HEK293 (cell line): ENCODE data around the gene ALDOC.
"Not testable (repeated sequence)": the region's sequence is repeated elsewhere in the genome, so short reads cannot be mapped to it uniquely, and the experiment has no call there.

Experiments used
- CTCF ChIA-PET: fragments of 350-600 bp; formaldehyde crosslinking; extraction: SDS; loops from one replicate; lab custom pipeline; 2021; ENCODE audit warnings: antibody characterized with exemption; lab: Yijun Ruan, JAX
- POLR2A ChIA-PET: fragments of 300-600 bp; formaldehyde crosslinking; extraction: SDS; loops from one replicate; lab custom pipeline; 2020; ENCODE audit warnings: antibody characterized with exemption, inconsistent platforms; lab: Yijun Ruan, JAX
- H3K27ac ChIP-seq: fragments of 200-500 bp; sonication (Bioruptor generic); 2 replicates; pipeline ENCODE4 v1.5.1; 2014; ENCODE audit warnings: low read depth, low read length, control low read depth, inconsistent platforms; ENCODE audit errors: extremely low read depth
- H3K36me3 ChIP-seq, 2 experiments: fragments of 200-500 bp in 1 of 2; sonication (Bioruptor generic) in 1 of 2; 1 replicate in 1 of 2; 2 replicates in 1 of 2; pipeline ENCODE4 v1.5.1; 2014 to 2017; ENCODE audit warnings: inconsistent platforms in 2 of 2, low read length in 2 of 2; ENCODE audit not compliant: control insufficient read depth in 2 of 2, insufficient read depth in 1 of 2
- H3K4me1 ChIP-seq: fragments of 200-500 bp; sonication (Bioruptor generic); 2 replicates; pipeline ENCODE4 v1.5.1; 2014; ENCODE audit warnings: mild to moderate bottlenecking, low read length, inconsistent platforms; ENCODE audit not compliant: control insufficient read depth, insufficient read depth
- H3K4me3 ChIP-seq: 2 replicates; pipeline ENCODE4 v1.5.1; 2011; ENCODE audit warnings: low read depth, mild to moderate bottlenecking, control low read depth, low read length, moderate library complexity
- H3K9me3 ChIP-seq: fragments of 200-500 bp; sonication (Bioruptor generic); 2 replicates; pipeline ENCODE4 v1.5.1; 2014; ENCODE audit warnings: low read depth, low read length, inconsistent platforms; ENCODE audit not compliant: control insufficient read depth, insufficient read depth
- BCL11A ChIP-seq: fragments of 450-650 bp; formaldehyde crosslinking; IDR thresholded peaks from 2 replicates; pipeline ENCODE4 v1.5.1; 2016; ENCODE audit warnings: low read depth, missing biosample characterization, missing genetic modification characterization
- FEZF1 ChIP-seq: fragments of 450-650 bp; formaldehyde crosslinking; IDR thresholded peaks from 2 replicates; pipeline ENCODE4 v1.5.1; 2016; ENCODE audit warnings: missing biosample characterization, missing genetic modification characterization
- KLF10 ChIP-seq: fragments of 450-650 bp; IDR thresholded peaks from 2 replicates; pipeline ENCODE4 v1.5.1; 2018; ENCODE audit warnings: missing biosample characterization, mild to moderate bottlenecking, missing genetic modification characterization
- KLF7 ChIP-seq: fragments of 450-650 bp; formaldehyde crosslinking; IDR thresholded peaks from 2 replicates; pipeline ENCODE4 v1.5.1; 2016; ENCODE audit warnings: missing biosample characterization, missing genetic modification characterization, borderline replicate concordance
- MYNN ChIP-seq: fragments of 450-650 bp; formaldehyde crosslinking; IDR thresholded peaks from 2 replicates; pipeline ENCODE4 v1.5.1; 2016; ENCODE audit warnings: missing biosample characterization, missing genetic modification characterization, borderline replicate concordance
- SALL2 ChIP-seq: fragments of 450-650 bp; formaldehyde crosslinking; IDR thresholded peaks from 2 replicates; pipeline ENCODE4 v1.5.0; 2017; ENCODE audit warnings: missing biosample characterization, mild to moderate bottlenecking, missing genetic modification characterization, borderline replicate concordance
- SCRT1 ChIP-seq: fragments of 450-650 bp; formaldehyde crosslinking; IDR thresholded peaks from 2 replicates; pipeline ENCODE4 v1.5.1; 2016; ENCODE audit warnings: missing biosample characterization, missing genetic modification characterization, borderline replicate concordance
- ZBTB48 ChIP-seq: fragments of 450-650 bp; formaldehyde crosslinking; IDR thresholded peaks from 2 replicates; pipeline ENCODE4 v1.5.1; 2016; ENCODE audit warnings: missing biosample characterization, missing genetic modification characterization
- ZFP3 ChIP-seq: fragments of 450-650 bp; formaldehyde crosslinking; IDR thresholded peaks from 2 replicates; pipeline ENCODE4 v1.5.1; 2016; ENCODE audit warnings: low read depth, missing biosample characterization, missing genetic modification characterization
- ZNF146 ChIP-seq: fragments of 450-650 bp; formaldehyde crosslinking; IDR thresholded peaks from 2 replicates; pipeline ENCODE4 v1.5.1; 2016; ENCODE audit warnings: missing biosample characterization, missing genetic modification characterization
- ZNF169 ChIP-seq: fragments of 450-650 bp; formaldehyde crosslinking; IDR thresholded peaks from 2 replicates; pipeline ENCODE4 v1.5.1; 2016; ENCODE audit warnings: missing biosample characterization, missing genetic modification characterization
- ZNF2 ChIP-seq: fragments of 450-650 bp; formaldehyde crosslinking; IDR thresholded peaks from 2 replicates; pipeline ENCODE4 v1.5.1; 2016; ENCODE audit warnings: missing biosample characterization, missing genetic modification characterization
- ZNF202 ChIP-seq: fragments of 450-650 bp; formaldehyde crosslinking; IDR thresholded peaks from 2 replicates; pipeline ENCODE4 v1.5.1; 2016; ENCODE audit warnings: missing biosample characterization, missing genetic modification characterization, borderline replicate concordance
- ZNF248 ChIP-seq: fragments of 450-650 bp; formaldehyde crosslinking; IDR thresholded peaks from 2 replicates; pipeline ENCODE4 v1.5.1; 2017; ENCODE audit warnings: missing biosample characterization, missing genetic modification characterization
- ZNF292 ChIP-seq: fragments of 450-650 bp; formaldehyde crosslinking; IDR thresholded peaks from 2 replicates; pipeline ENCODE4 v1.5.1; 2016; ENCODE audit warnings: low read depth, missing biosample characterization, missing genetic modification characterization, borderline replicate concordance
- ZNF354C ChIP-seq: fragments of 450-650 bp; formaldehyde crosslinking; IDR thresholded peaks from 2 replicates; pipeline ENCODE4 v1.5.1; 2016; ENCODE audit warnings: missing biosample characterization, missing genetic modification characterization, low read depth, borderline replicate concordance
- ZNF426 ChIP-seq: fragments of 450-650 bp; formaldehyde crosslinking; IDR thresholded peaks from 2 replicates; pipeline ENCODE4 v1.5.1; 2017; ENCODE audit warnings: missing biosample characterization, missing genetic modification characterization, mild to moderate bottlenecking, inconsistent platforms, moderate library complexity
- ZNF600 ChIP-seq: fragments of 450-650 bp; formaldehyde crosslinking; IDR thresholded peaks from 2 replicates; pipeline ENCODE4 v1.5.1; 2016; ENCODE audit warnings: missing biosample characterization, missing genetic modification characterization
- ZNF626 ChIP-seq: fragments of 450-650 bp; sonication (Bioruptor Pico); formaldehyde crosslinking; IDR thresholded peaks from 2 replicates; pipeline ENCODE4 v1.5.1; 2018; ENCODE audit warnings: missing biosample characterization, missing genetic modification characterization, inconsistent platforms
- TF ChIP-seq, protein P1 (sequence below): sonication (generic); formaldehyde crosslinking; IDR thresholded peaks from 2 replicates; pipeline ENCODE4 v1.8.1; 2022; ENCODE audit warnings: mild to moderate bottlenecking, moderate library complexity, missing genetic modification reagents
- TF ChIP-seq, protein P2 (sequence below): fragments of 450-650 bp; formaldehyde crosslinking; IDR thresholded peaks from 2 replicates; pipeline ENCODE4 v1.5.1; 2016; ENCODE audit warnings: missing biosample characterization, missing genetic modification characterization
- TF ChIP-seq, protein P3 (sequence below): fragments of 450-650 bp; formaldehyde crosslinking; IDR thresholded peaks from 2 replicates; pipeline ENCODE4 v1.5.1; 2016; ENCODE audit warnings: missing biosample characterization, missing genetic modification characterization
- TF ChIP-seq, protein P4 (sequence below): fragments of 450-650 bp; formaldehyde crosslinking; IDR thresholded peaks from 2 replicates; pipeline ENCODE4 v1.5.1; 2016; ENCODE audit warnings: missing biosample characterization, missing genetic modification characterization

The ALDOC gene

DNA sequence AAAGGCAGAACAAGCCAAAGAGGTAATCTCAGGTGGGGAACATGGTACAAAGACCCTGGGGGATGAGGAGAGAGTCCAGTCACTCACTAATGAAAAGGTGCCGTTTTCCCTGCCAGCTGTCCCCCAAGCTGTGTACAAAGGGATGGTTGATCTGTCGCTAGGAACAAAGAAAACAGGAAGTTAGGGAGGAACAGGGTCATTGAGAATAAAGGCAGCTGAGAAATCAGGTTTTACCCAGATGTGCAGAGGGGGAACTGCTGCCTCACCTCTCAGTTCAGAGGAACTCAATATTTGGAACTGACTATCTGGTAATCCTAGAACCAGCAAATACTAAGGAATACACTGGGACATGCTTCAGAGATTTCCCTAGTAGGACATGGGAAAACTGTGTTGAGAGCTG, 35.8 kb upstream of the ALDOC start:
- no peaks in the 10 kb centered on the region for H3K4me1 ChIP-seq
- H3K27ac ChIP-seq, result no peak overlapping the region
- POLR2A ChIA-PET, result interaction anchor here (2.0 to 2.1 kb wide), 2 partner anchors 11 to 13 kb away, joined by 6 to 7 read pairs; no protein-coding TSS in a partner anchor
- H3K9me3 ChIP-seq, result no peaks in the 10 kb centered on the region
- no peak overlapping the region for H3K4me3 ChIP-seq
- CTCF ChIA-PET, result interaction anchor here (0.6 to 7.3 kb wide), 28 partner anchors 9 to 196 kb away, joined by 3 to 46 read pairs (median 4); partner anchors contain the start of gene PIGS
- peaks cover 64 to 86% of the 10 kb centered on the region in 2 experiments for H3K36me3 ChIP-seq
- no peak for TF ChIP-seq ZNF600 (tag by site-specific recombination)
- TF ChIP-seq ZNF426 (tag by site-specific recombination), result no peak
- no peak for TF ChIP-seq BCL11A
- TF ChIP-seq ZNF146 (tag by site-specific recombination), result no peak
- TF ChIP-seq ZNF292 (tag by site-specific recombination), result no peak
- TF ChIP-seq ZNF248, result no peak

DNA sequence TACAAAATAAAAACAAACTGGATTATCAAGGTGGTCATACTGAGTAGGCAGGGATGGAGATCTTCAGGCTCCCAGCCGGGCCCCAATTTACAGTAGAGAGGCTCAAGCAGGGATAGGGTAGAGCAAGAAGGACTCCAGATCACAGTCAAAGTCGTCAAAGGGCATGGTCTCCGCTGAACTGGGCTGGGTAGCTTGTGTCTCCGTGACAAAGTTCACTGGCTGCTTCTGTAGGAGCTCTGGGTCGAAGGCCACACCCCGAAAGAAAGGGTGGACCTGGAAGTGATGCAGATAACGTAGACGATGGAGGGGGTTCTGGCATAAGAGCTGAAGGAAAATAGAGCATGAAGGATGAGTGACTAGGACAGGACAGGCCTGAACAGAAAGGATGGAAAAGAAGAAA, 33.7 kb upstream of the ALDOC start:
- H3K27ac ChIP-seq, result no peak overlapping the region
- CTCF ChIA-PET, result interaction anchor here (0.6 to 7.3 kb wide), 9 partner anchors 9 to 78 kb away, joined by 3 to 46 read pairs (median 3); no protein-coding TSS in a partner anchor
- H3K36me3 ChIP-seq, result peaks cover 54 to 76% of the 10 kb centered on the region in 2 experiments
- H3K9me3 ChIP-seq, result no peaks in the 10 kb centered on the region
- no peaks in the 10 kb centered on the region for H3K4me1 ChIP-seq
- POLR2A ChIA-PET, result interaction anchor here (1.5 to 2.1 kb wide), 3 partner anchors 12 to 35 kb away, joined by 4 to 8 read pairs (median 6); partner anchors contain the start of genes BLTP2 and SPAG5
- no peak for TF ChIP-seq KLF7 (tag by site-specific recombination)
- TF ChIP-seq, protein P1, sequence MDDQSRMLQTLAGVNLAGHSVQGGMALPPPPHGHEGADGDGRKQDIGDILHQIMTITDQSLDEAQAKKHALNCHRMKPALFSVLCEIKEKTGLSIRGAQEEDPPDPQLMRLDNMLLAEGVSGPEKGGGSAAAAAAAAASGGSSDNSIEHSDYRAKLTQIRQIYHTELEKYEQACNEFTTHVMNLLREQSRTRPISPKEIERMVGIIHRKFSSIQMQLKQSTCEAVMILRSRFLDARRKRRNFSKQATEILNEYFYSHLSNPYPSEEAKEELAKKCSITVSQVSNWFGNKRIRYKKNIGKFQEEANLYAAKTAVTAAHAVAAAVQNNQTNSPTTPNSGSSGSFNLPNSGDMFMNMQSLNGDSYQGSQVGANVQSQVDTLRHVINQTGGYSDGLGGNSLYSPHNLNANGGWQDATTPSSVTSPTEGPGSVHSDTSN, result no peak
- no peak for TF ChIP-seq KLF10
- no peak for TF ChIP-seq ZFP3
- no peak for TF ChIP-seq ZBTB48 (tag by site-specific recombination)
- no peak for TF ChIP-seq ZNF2 (tag by site-specific recombination)
- TF ChIP-seq, protein P2, sequence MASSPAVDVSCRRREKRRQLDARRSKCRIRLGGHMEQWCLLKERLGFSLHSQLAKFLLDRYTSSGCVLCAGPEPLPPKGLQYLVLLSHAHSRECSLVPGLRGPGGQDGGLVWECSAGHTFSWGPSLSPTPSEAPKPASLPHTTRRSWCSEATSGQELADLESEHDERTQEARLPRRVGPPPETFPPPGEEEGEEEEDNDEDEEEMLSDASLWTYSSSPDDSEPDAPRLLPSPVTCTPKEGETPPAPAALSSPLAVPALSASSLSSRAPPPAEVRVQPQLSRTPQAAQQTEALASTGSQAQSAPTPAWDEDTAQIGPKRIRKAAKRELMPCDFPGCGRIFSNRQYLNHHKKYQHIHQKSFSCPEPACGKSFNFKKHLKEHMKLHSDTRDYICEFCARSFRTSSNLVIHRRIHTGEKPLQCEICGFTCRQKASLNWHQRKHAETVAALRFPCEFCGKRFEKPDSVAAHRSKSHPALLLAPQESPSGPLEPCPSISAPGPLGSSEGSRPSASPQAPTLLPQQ (tag by site-specific recombination), result no peak
- TF ChIP-seq ZNF354C (tag by site-specific recombination), result no peak
- no peak for TF ChIP-seq SCRT1
- TF ChIP-seq, protein P3, sequence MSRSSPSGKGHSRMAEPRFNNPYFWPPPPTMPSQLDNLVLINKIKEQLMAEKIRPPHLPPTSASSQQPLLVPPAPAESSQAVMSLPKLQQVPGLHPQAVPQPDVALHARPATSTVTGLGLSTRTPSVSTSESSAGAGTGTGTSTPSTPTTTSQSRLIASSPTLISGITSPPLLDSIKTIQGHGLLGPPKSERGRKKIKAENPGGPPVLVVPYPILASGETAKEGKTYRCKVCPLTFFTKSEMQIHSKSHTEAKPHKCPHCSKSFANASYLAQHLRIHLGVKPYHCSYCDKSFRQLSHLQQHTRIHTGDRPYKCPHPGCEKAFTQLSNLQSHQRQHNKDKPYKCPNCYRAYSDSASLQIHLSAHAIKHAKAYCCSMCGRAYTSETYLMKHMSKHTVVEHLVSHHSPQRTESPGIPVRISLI (tag by site-specific recombination), result no peak
- TF ChIP-seq, protein P4, sequence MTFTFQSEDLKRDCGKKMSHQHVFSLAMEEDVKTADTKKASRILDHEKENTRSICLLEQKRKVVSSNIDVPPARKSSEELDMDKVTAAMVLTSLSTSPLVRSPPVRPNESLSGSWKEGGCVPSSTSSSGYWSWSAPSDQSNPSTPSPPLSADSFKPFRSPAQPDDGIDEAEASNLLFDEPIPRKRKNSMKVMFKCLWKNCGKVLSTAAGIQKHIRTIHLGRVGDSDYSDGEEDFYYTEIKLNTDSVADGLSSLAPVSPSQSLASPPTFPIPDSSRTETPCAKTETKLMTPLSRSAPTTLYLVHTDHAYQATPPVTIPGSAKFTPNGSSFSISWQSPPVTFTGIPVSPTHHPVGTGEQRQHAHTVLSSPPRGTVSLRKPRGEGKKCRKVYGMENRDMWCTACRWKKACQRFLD (tag by site-specific recombination), result no peak
- no peak for TF ChIP-seq ZNF202 (tag by site-specific recombination)
- TF ChIP-seq SALL2 (tag by site-specific recombination), result no peak
- no peak for TF ChIP-seq ZNF626 (tag by site-specific recombination)
- TF ChIP-seq FEZF1 (tag by site-specific recombination), result no peak
- TF ChIP-seq MYNN (tag by site-specific recombination), result no peak
- no peak for TF ChIP-seq ZNF169 (tag by site-specific recombination)
- no peak overlapping the region for H3K4me3 ChIP-seq

DNA sequence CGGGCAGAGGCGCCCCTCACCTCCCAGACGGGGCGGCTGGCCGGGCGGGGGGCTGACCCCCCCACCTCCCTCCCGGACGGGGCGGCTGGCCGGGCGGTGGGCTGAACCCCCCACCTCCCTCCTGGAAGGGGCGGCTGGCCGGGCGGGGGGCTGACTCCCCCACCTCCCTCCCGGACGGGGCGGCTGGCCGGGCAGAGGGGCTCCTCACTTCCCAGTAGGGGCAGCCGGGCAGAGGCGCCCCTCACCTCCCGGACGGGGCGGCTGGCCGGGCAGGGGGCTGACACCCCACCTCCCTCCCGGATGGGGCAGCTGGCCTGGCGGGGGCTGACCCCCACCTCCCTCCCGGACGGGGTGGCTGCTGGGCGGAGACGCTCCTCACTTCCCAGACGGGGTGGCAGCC, 27.3 kb upstream of the ALDOC start:
- H3K4me3 ChIP-seq, H3K27ac ChIP-seq, H3K9me3 ChIP-seq, CTCF ChIA-PET, POLR2A ChIA-PET, H3K4me1 ChIP-seq: not testable (repeated sequence)
- H3K36me3 ChIP-seq, result peaks cover 22 to 28% of the 10 kb centered on the region in 2 experiments; a peak in 2 of 3 replicates
